D721Med (cell line): ENCODE measurements around the gene HSD17B1.
A peak's percentile ranks its signal among the peaks of the same experiment; 100 is the strongest.

Source experiments
- DNase-seq: peaks from one replicate; pipeline ENCODE4 v3.0.0; 2011; ENCODE audit warnings: low spot score; ENCODE audit not compliant: insufficient read length
- FAIRE-seq: peaks from 2 replicates; lab custom pipeline; 2011; peaks lifted over from hg19 to GRCh38; lab: Jason Lieb, UNC
- TF ChIP-seq, protein P1 (sequence below): IDR thresholded peaks from 2 replicates; pipeline ENCODE4 v1.5.1; 2012; ENCODE audit warnings: mild to moderate bottlenecking, control low read depth; ENCODE audit not compliant: insufficient read depth; ENCODE audit errors: missing control alignments

HSD17B1 gene

DNA sequence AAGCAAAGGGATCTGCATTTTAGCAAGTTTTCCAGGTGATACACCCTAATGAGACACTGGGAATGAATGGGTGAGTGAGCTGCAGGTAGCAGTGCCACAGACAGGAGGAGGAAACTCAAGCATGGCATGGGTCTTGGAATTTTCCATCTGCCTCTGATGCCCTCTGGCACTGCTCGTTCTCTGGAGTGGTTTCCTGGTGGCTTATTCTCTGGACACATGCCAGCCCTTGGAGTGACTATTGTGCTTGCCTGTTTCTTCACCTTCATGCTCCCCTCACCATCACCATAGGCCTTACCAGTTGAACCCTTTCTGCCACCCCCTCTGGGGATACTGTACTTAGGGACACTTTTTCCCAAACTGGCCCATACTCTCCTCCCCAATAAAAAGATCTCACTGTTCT is 10.8 kb downstream of the HSD17B1 start:
- FAIRE-seq (no peak), DNase-seq (no peak)
- TF ChIP-seq, protein P1, sequence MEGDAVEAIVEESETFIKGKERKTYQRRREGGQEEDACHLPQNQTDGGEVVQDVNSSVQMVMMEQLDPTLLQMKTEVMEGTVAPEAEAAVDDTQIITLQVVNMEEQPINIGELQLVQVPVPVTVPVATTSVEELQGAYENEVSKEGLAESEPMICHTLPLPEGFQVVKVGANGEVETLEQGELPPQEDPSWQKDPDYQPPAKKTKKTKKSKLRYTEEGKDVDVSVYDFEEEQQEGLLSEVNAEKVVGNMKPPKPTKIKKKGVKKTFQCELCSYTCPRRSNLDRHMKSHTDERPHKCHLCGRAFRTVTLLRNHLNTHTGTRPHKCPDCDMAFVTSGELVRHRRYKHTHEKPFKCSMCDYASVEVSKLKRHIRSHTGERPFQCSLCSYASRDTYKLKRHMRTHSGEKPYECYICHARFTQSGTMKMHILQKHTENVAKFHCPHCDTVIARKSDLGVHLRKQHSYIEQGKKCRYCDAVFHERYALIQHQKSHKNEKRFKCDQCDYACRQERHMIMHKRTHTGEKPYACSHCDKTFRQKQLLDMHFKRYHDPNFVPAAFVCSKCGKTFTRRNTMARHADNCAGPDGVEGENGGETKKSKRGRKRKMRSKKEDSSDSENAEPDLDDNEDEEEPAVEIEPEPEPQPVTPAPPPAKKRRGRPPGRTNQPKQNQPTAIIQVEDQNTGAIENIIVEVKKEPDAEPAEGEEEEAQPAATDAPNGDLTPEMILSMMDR: no peak

DNA sequence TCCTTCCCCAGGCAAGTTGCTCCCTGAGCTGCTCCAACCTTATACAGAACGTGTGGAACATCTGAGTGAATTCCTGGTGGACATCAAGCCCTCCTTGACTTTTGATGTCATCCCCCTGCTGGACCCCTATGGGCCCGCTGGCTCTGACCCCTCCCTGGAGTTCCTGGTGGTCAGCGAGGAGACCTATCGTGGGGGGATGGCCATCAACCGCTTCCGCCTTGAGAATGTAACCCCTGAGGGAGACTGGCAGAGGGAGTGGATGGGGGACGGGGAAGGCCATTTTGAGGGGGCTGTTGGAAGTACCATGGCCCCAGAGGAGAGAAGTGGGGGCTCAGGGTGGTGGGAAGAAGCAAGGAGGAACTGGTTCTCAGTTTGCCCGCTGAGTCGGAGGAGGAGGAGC is 11.2 kb downstream of the HSD17B1 start:
- FAIRE-seq (no peak), DNase-seq (no peak)
- TF ChIP-seq, protein P1: no peak

DNA sequence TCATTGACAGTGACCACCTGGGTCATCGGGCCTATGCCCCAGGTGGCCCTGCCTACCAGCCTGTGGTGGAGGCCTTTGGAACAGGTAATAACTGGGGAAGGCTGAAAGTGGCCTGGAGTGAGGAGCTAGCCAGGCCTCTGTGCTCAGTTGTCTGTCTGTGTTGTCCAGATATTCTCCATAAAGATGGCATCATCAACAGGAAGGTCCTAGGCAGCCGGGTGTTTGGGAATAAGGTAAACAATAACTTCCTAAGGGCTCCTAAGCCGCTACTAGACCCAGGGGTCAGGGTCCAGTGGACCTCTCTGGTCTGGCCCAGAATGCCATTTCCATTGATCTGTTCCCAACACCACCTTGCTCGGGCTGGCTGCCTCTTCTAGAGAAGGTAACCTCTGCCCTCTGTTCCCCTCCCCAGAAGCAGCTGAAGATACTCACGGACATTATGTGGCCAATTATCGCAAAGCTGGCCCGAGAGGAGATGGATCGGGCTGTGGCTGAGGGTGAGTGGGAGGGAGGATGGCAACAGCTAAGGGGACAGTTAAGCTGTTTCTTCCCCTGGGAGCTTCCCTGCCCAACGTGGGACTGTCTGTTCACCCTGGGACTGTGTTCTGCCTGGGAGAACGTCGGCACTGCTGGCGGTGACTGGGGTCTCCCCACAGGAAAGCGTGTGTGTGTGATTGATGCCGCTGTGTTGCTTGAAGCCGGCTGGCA is 12.2 kb downstream of the HSD17B1 start:
- TF ChIP-seq, protein P1: no peak
- no peak for FAIRE-seq
- no peak for DNase-seq

DNA sequence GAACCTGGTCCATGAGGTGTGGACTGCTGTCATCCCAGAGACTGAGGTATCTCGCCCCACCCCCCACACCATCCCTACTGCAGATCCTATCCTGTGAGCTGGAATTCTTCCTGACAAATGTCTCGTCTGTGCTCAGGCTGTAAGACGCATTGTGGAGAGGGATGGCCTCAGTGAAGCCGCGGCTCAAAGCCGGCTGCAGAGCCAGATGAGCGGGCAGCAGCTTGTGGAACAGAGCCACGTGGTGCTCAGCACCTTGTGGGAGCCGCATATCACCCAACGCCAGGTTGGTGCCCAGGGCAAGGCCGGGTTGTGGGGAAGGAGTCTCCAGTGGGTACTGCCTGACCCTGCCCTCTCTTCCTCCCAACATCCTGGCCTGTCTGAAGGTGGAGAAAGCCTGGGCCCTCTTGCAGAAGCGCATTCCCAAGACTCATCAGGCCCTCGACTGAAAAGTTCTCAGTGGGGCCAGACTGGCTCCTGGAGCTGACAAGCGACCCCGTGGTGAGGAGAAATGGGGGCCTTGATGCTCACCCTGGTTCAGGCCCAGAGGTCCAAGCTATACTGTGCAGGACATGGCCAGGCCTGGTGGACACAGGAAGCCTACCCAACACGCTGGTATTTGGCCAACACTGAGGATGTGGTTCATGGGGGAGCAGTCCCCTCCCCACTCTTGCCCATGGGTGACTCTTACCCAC is 12.9 kb downstream of the HSD17B1 start:
- FAIRE-seq: no peak
- TF ChIP-seq, protein P1: no peak
- DNase-seq: no peak

DNA sequence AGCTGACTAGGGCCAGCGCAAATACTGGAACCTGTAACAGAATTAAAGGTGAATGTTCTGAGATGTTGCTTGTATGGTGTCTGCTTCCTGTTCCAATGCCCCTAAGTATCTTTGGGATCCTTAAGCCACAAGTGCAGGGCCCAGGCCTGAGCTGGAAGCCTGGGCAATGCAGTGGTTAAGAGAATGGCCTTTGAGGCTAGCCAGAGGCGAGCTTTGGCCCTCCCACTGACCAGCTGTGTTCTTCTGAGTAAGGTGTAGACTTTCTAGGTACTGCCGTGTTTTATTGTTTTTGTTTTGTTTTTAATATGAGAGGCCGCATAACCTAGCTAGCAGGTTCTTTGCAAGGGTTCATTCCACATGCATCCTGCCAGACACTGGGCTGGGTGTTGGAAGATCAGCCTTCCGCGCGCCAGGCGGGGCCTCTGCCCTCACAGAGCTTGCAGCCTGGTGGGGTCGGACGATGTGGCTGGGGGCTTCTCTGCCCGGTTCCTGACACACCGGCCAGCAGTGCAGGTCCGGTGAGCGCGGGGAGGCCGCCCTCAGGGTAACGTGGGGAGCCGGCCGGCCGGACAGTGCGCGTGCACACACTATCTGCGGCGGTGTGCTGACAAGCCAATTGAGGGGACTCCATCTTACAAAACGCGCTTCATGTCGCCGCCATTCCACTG is 13.6 kb downstream of the HSD17B1 start:
- FAIRE-seq (no peak), DNase-seq (no peak)
- TF ChIP-seq, protein P1: no peak

DNA sequence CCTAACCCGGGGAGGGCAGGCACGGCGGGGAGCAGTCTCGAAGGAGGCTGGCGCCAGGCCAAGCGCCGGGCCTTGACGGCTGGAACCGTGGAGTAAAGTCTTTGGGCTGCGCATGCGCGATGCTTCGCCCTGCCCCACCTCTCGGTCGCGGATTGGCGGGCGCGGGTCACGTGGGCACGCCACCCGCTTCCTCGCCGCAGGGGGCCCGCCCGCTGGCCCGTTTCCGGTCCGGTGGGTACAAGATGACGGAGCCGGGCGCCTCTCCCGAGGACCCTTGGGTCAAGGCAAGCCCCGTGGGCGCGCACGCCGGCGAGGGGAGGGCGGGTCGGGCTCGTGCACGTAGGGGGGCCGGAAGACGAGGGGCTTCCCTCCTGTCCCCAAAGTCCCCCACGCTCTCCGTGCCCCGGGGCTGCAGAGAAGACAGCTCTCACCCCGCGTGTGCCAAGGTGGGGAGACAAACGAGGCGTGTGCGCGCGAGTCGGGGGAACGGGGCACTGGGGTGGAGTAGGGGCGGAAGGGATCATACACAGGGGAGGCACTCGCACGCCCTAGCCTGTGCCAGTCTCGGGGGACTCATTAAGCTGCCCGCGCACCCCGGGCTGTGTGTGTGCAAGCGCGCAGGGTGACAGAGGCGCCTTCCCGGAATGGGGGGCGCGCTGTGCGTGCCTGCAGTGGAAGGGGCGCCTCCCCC is 14.3 kb downstream of the HSD17B1 start, which contains the start of gene MLX:
MLX (plus strand) TSS at position 218 of the 691 bp plus-strand sequence; CDS start at position 243, 25 bp downstream.
- FAIRE-seq: no peak
- TF ChIP-seq, protein P1: no peak
- DNase-seq: peak; percentile 100
